WTC11 (cell line): ENCODE measurements around the gene EMILIN1.

Experiments used
- CTCF ChIP-seq: fragments of 200-600 bp; IDR thresholded peaks from 2 replicates; pipeline ENCODE4 v1.8.0; 2022; ENCODE audit warnings: antibody characterized with exemption
- E2F5 ChIP-seq: sonication (generic); formaldehyde crosslinking; IDR thresholded peaks from 2 replicates; pipeline ENCODE4 v1.8.1; 2022; ENCODE audit warnings: mild to moderate bottlenecking, moderate library complexity, missing genetic modification reagents
- TEAD1 ChIP-seq: sonication (generic); formaldehyde crosslinking; IDR thresholded peaks from 2 replicates; pipeline ENCODE4 v1.8.0; 2022; ENCODE audit warnings: mild to moderate bottlenecking, missing genetic modification reagents
- TP53 ChIP-seq: sonication (generic); formaldehyde crosslinking; IDR thresholded peaks from 2 replicates; pipeline ENCODE4 v1.8.1; 2023; ENCODE audit warnings: mild to moderate bottlenecking, missing genetic modification reagents
- USF2 ChIP-seq: sonication (generic); formaldehyde crosslinking; IDR thresholded peaks from 2 replicates; pipeline ENCODE4 v1.8.1; 2023; ENCODE audit warnings: mild to moderate bottlenecking, missing genetic modification reagents, moderate library complexity
- ZNF532 ChIP-seq: fragments of 250-450 bp; sonication (Bioruptor Pico); IDR thresholded peaks from 2 replicates; pipeline ENCODE4 v1.9.0; 2021; ENCODE audit warnings: mild to moderate bottlenecking, borderline replicate concordance

GRCh38 chr2:27067385-27067784, 11.0 kb upstream of the EMILIN1 start:
- TF ChIP-seq CTCF (no peak), TP53 (no peak), E2F5 (no peak), TEAD1 (CRISPR knock-in tag) (no peak), ZNF532 (no peak), USF2 (no peak)
